PC-9 (cell line): ENCODE data around the gene AGBL4. TPM values are rescaled to one million over a fixed set of nuclear protein-coding genes. Genes with fewer than 3 reads are reported as not detected.

Experiments used
- BruUV-seq: library from RNA; stranded (reverse); fragments of 400-500 nt; replicated peaks from 2 replicates; lab custom pipeline; 2021; lab: Mats Ljungman, UMichigan
- CTCF ChIA-PET: fragments of 300-600 bp; sonication (Branson Sonifier 250); formaldehyde crosslinking; loops from one replicate; lab custom pipeline; 2022; ENCODE audit warnings: antibody characterized with exemption; lab: Charles Lee
- POLR2A ChIA-PET: fragments of 300-600 bp; sonication (Branson Sonifier 250); formaldehyde crosslinking; loops from one replicate; lab custom pipeline; 2022; ENCODE audit warnings: antibody characterized with exemption; ENCODE audit not compliant: unreplicated experiment; lab: Charles Lee
- DNase-seq, 2 experiments: peaks; one replicate each; pipeline versions ENCODE4 v3.0.0 to v3.0.0-alpha.2; 2015 to 2022; ENCODE audit warnings: mixed read lengths in 1 of 2
- H2AFZ ChIP-seq: fragments of 200-600 bp; sonication (generic); 2 replicates; pipeline ENCODE4 v1.8.1; 2017; ENCODE audit warnings: antibody characterized with exemption
- H3F3A ChIP-seq: fragments of 200-600 bp; sonication (generic); 2 replicates; pipeline ENCODE4 v1.8.1; 2017; ENCODE audit warnings: antibody characterized with exemption, mild to moderate bottlenecking, low read depth; ENCODE audit not compliant: insufficient read depth
- H3K27ac ChIP-seq: fragments of 200-600 bp; sonication (generic); 2 replicates; pipeline ENCODE4 v1.6.1; 2016; ENCODE audit warnings: mixed run types
- H3K27me3 ChIP-seq: fragments of 200-600 bp; sonication (generic); 2 replicates; pipeline ENCODE4 v1.6.1; 2016; ENCODE audit warnings: low read depth, mixed run types; ENCODE audit not compliant: insufficient read depth
- H3K36me3 ChIP-seq: fragments of 200-600 bp; sonication (generic); 2 replicates; pipeline ENCODE4 v1.6.1; 2016; ENCODE audit warnings: low read depth, mixed run types
- H3K4me1 ChIP-seq: fragments of 200-600 bp; sonication (generic); replicated peaks from 2 replicates; pipeline ENCODE4 v1.6.1; 2016; ENCODE audit warnings: mixed run types; ENCODE audit not compliant: insufficient read depth
- H3K4me2 ChIP-seq: fragments of 200-600 bp; sonication (generic); 2 replicates; pipeline ENCODE4 v1.6.1; 2017; ENCODE audit warnings: mixed run types
- H3K4me3 ChIP-seq: fragments of 200-600 bp; sonication (generic); 2 replicates; pipeline ENCODE4 v1.6.1; 2016; ENCODE audit warnings: mixed run types
- H3K79me2 ChIP-seq: fragments of 200-600 bp; sonication (generic); 2 replicates; pipeline ENCODE4 v1.6.1; 2017; ENCODE audit warnings: low read depth, mixed run types
- H3K9me2 ChIP-seq: fragments of 200-600 bp; sonication (generic); 2 replicates; pipeline ENCODE4 v1.8.1; 2017; ENCODE audit warnings: mild to moderate bottlenecking; ENCODE audit not compliant: insufficient read depth
- H3K9me3 ChIP-seq: fragments of 200-600 bp; sonication (generic); 2 replicates; pipeline ENCODE4 v1.8.1; 2016; ENCODE audit warnings: low read depth; ENCODE audit not compliant: insufficient read depth
- H4K20me1 ChIP-seq: fragments of 200-600 bp; sonication (generic); 2 replicates; pipeline ENCODE4 v1.8.1; 2017; ENCODE audit not compliant: insufficient read depth
- CTCF ChIP-seq: fragments of 200-600 bp; sonication (generic); conservative IDR thresholded peaks from 2 replicates; pipeline ENCODE4 v1.6.1; 2017; ENCODE audit warnings: mixed run types, antibody characterized with exemption, mild to moderate bottlenecking, moderate library complexity
- EZH2 ChIP-seq: fragments of 200-600 bp; sonication (generic); IDR thresholded peaks from 2 replicates; pipeline ENCODE4 v1.8.0; 2017; ENCODE audit warnings: antibody characterized with exemption, low read depth
- intact Hi-C: fragments of 100-400 bp; cut with micrococcal nuclease; formaldehyde crosslinking; loops from one replicate; pipeline ENCODE4 v1.10.0; 2022; ENCODE audit not compliant: unreplicated experiment
- total RNA-seq: library from RNA; stranded (reverse); gene quantifications from 2 replicates; pipeline ENCODE4 v1.2.3, GENCODE V29; 2021

AGBL4 gene
- total RNA-seq, 1 experiment from 2014 or later: not detected

- no peaks in the 10 kb centered on the region for H3K4me1 ChIP-seq
- no peaks in the 10 kb centered on the region for H3K79me2 ChIP-seq
- no peaks in the 10 kb centered on the region for H3F3A ChIP-seq
- intact Hi-C loops: no loop called here
- no peak overlapping the region for H3K27ac ChIP-seq
- H3K36me3 ChIP-seq: no peaks in the 10 kb centered on the region
- ChIA-PET POLR2A (no interaction called here), CTCF (no interaction called here)
- no peaks in the 10 kb centered on the region for H4K20me1 ChIP-seq
- no peaks in the 10 kb centered on the region for H3K27me3 ChIP-seq
- TF ChIP-seq EZH2 (no peak), CTCF (no peak)
- H3K9me2 ChIP-seq: no peaks in the 10 kb centered on the region
- no peak overlapping the region for H2AFZ ChIP-seq
- BruUV-seq: no TSS peak
- H3K9me3 ChIP-seq: no peaks in the 10 kb centered on the region; the same call in 1 of the 2 replicates
- no peak overlapping the region for H3K4me2 ChIP-seq
- H3K4me3 ChIP-seq: no peak overlapping the region
- DNase-seq: no peak
Observed at GRCh38 chr1:49190138-49190537, 833.6 kb downstream of the AGBL4 start.

- CTCF ChIA-PET: no interaction called here
- Histone ChIP-seq H3K36me3 (no peaks in the 10 kb centered on the region), H3K9me3 (no peaks in the 10 kb centered on the region; the same call in 1 of the 2 replicates), H2AFZ (no peak overlapping the region), H3K9me2 (no peaks in the 10 kb centered on the region; the same call in 1 of the 2 replicates), H4K20me1 (no peaks in the 10 kb centered on the region), H3K4me1 (no peaks in the 10 kb centered on the region), H3K27me3 (no peaks in the 10 kb centered on the region), H3K4me2 (no peak overlapping the region), H3K4me3 (no peak overlapping the region), H3K79me2 (no peaks in the 10 kb centered on the region), H3K27ac (no peak overlapping the region), H3F3A (no peaks in the 10 kb centered on the region)
- no peak for DNase-seq
- TF ChIP-seq EZH2 (no peak), CTCF (no peak)
- no TSS peak for BruUV-seq
- intact Hi-C loops: no loop called here
- POLR2A ChIA-PET: no interaction called here
Observed at GRCh38 chr1:49187056-49187455, 836.7 kb downstream of the AGBL4 start.

- no peak for DNase-seq
- H3K4me2 ChIP-seq: no peak overlapping the region
- POLR2A ChIA-PET: no interaction called here
- no peak overlapping the region for H3K4me3 ChIP-seq
- no peaks in the 10 kb centered on the region for H3K9me3 ChIP-seq
- no peak for TF ChIP-seq EZH2
- TF ChIP-seq CTCF: no peak
- H3K79me2 ChIP-seq: no peaks in the 10 kb centered on the region
- intact Hi-C loops: no loop called here
- H3K9me2 ChIP-seq: no peaks in the 10 kb centered on the region; the same call in 1 of the 2 replicates
- no peaks in the 10 kb centered on the region for H3F3A ChIP-seq
- H3K36me3 ChIP-seq: no peaks in the 10 kb centered on the region
- BruUV-seq: no TSS peak
- no peaks in the 10 kb centered on the region for H3K4me1 ChIP-seq
- no peaks in the 10 kb centered on the region for H4K20me1 ChIP-seq
- H2AFZ ChIP-seq: no peak overlapping the region
- no peak overlapping the region for H3K27ac ChIP-seq
- CTCF ChIA-PET: no interaction called here
- no peaks in the 10 kb centered on the region for H3K27me3 ChIP-seq
Observed at GRCh38 chr1:49185450-49185980, 838.2 kb downstream of the AGBL4 start.
